Stimulated activated CD8-positive, alpha-beta memory T cell treated with anti-CD3 and anti-CD28 coated beads, Interleukin-7, amount 100 ng/mL, for 48 hours (primary cell): ENCODE measurements around the gene CSTPP1.
"Not testable (repeated sequence)": the region's sequence is repeated elsewhere in the genome, so short reads cannot be mapped to it uniquely, and the experiment has no call there.

Experiments
- DNase-seq, 2 donors: peaks; one replicate each; pipeline ENCODE4 v3.0.0-alpha.2; 2020; ENCODE audit warnings: low read depth in 1 of 2; ENCODE audit errors: extremely low read depth in 1 of 2

Gene CSTPP1

GRCh38 chr11:47034091-47034490, 97.5 kb downstream of the CSTPP1 start:
- DNase-seq = no peak

GRCh38 chr11:47035108-47035507, 98.5 kb downstream of the CSTPP1 start:
- DNase-seq = no peak

- DNase-seq = no peak
These were observed 107.6 kb downstream of the CSTPP1 start for GRCh38 chr11:47044119-47044518.

- DNase-seq = no peak
These were observed 111.4 kb downstream of the CSTPP1 start for GRCh38 chr11:47047972-47048371.

GRCh38 chr11:47050284-47050683, 113.7 kb downstream of the CSTPP1 start:
- DNase-seq = no peak

- DNase-seq = no peak
These were observed 114.7 kb downstream of the CSTPP1 start for GRCh38 chr11:47051217-47051616.

GRCh38 chr11:47052165-47052564, 115.6 kb downstream of the CSTPP1 start:
- no peak for DNase-seq

- DNase-seq = no peak
These were observed 116.0 kb downstream of the CSTPP1 start for GRCh38 chr11:47052576-47052975.

- no peak for DNase-seq
These were observed 119.0 kb downstream of the CSTPP1 start for GRCh38 chr11:47055534-47055933.

- DNase-seq = no peak
These were observed 119.8 kb downstream of the CSTPP1 start for GRCh38 chr11:47056261-47056915.

- no peak for DNase-seq
These were observed 120.8 kb downstream of the CSTPP1 start for GRCh38 chr11:47057365-47057764.

- DNase-seq = no peak
These were observed 124.2 kb downstream of the CSTPP1 start for GRCh38 chr11:47060807-47061206.

GRCh38 chr11:47061429-47062178, 125.0 kb downstream of the CSTPP1 start:
- no peak for DNase-seq

- DNase-seq = no peak
These were observed 126.2 kb downstream of the CSTPP1 start for GRCh38 chr11:47062736-47063135.

- DNase-seq = no peak
These were observed 130.8 kb downstream of the CSTPP1 start for GRCh38 chr11:47067401-47067800.

GRCh38 chr11:47070769-47071168, 134.2 kb downstream of the CSTPP1 start:
- DNase-seq = no peak

GRCh38 chr11:47071341-47071740, 134.8 kb downstream of the CSTPP1 start:
- no peak for DNase-seq

- no peak for DNase-seq
These were observed 135.3 kb downstream of the CSTPP1 start for GRCh38 chr11:47071791-47072261.

- DNase-seq = no peak
These were observed 142.4 kb downstream of the CSTPP1 start for GRCh38 chr11:47078751-47079521.

GRCh38 chr11:47080775-47081174, 144.2 kb downstream of the CSTPP1 start:
- not testable (repeated sequence) for DNase-seq

GRCh38 chr11:47083913-47084312, 147.4 kb downstream of the CSTPP1 start:
- no peak for DNase-seq

- DNase-seq = no peak
These were observed 151.2 kb downstream of the CSTPP1 start for GRCh38 chr11:47087801-47088200.
